Ovary (tissue), 9 donors: ENCODE results near the gene ADAMTS2. TPM values are rescaled to one million over a fixed set of nuclear protein-coding genes. Genes with fewer than 3 reads are reported as not detected.
A peak's percentile ranks its signal among the peaks of the same experiment; 100 is the strongest.

ENCODE experiments used
- DNase-seq, 5 donors: peaks; one replicate each; pipeline ENCODE4 v3.0.0-alpha.2; 2019 to 2020
- H3K27ac ChIP-seq, 2 donors: fragments of 200-600 bp; one replicate each; pipeline versions ENCODE4 v1.5.1 to v1.8.0; 2019 to 2022
- H3K27me3 ChIP-seq: fragments of 200-600 bp; one replicate; pipeline ENCODE4 v1.8.0; 2022
- H3K36me3 ChIP-seq: fragments of 200-600 bp; sonication (generic); one replicate; pipeline ENCODE4 v1.5.1; 2019
- H3K4me1 ChIP-seq: one replicate; pipeline ENCODE4 v1.8.1; 2013; ENCODE audit warnings: mild to moderate bottlenecking, moderate library complexity; ENCODE audit not compliant: insufficient read depth
- H3K4me3 ChIP-seq: fragments of 200-600 bp; sonication (generic); one replicate; pipeline ENCODE4 v1.5.1; 2017
- H3K9me3 ChIP-seq, 2 donors: fragments of 200-600 bp in 1 of 2; sonication (generic) in 1 of 2; one replicate each; pipeline versions ENCODE4 v1.5.1 to v1.8.1; 2013 to 2019; ENCODE audit warnings: mild to moderate bottlenecking in 1 of 2, moderate library complexity in 1 of 2
- CTCF ChIP-seq, 3 donors: fragments of 450-650 bp in 2 of 3; fragments of 200-600 bp in 1 of 3; IDR thresholded peaks; one replicate each; pipeline versions ENCODE4 v1.5.1 to v1.8.0; 2016 to 2022; ENCODE audit warnings: antibody characterized with exemption in 3 of 3, mild to moderate bottlenecking in 1 of 3
- EP300 ChIP-seq: sonication (generic); formaldehyde crosslinking; IDR thresholded peaks from one replicate; pipeline ENCODE4 v1.6.1; 2017; ENCODE audit warnings: antibody characterized with exemption
- POLR2A ChIP-seq: fragments of 450-650 bp; IDR thresholded peaks from one replicate; pipeline ENCODE4 v1.6.1; 2017; ENCODE audit warnings: antibody characterized with exemption, mild to moderate bottlenecking, moderate library complexity
- WGBS, 3 donors: extraction: QIAGEN DNeasy Blood & Tissue Kit in 1 of 3; methylation state at CpG; one replicate each; pipeline versions ENCODE4 v1.1.5 to v1.1.7; 2013 to 2017; 5-methylcytosine and 5-hydroxymethylcytosine counted together
- intact Hi-C, 4 donors: fragments of 100-400 bp; cut with DNase I; formaldehyde crosslinking; loops; one replicate each; pipeline versions ENCODE4 v1.11.0 to v1.15.1; 2022 to 2023
- polyA plus RNA-seq, 2 donors: library from polyadenylated mRNA; stranded (reverse); fragments of 200-250 nt in 1 of 2; fragments of 350-450 nt in 1 of 2; fragmentation: Illumina TruSeq in 1 of 2; extraction: RNeasy Lipid Tissue Mini Kit (QIAGEN cat#74804) in 1 of 2; gene quantifications; one replicate each; pipeline ENCODE4 v1.2.3, GENCODE V29; 2013 to 2014
- total RNA-seq, 7 donors: library from RNA; depleted of rRNA in 2 of 7; stranded (reverse); fragments of >200 nt in 2 of 7; fragmentation: NEBNext Ultra II Directional in 3 of 7; extraction: Animal tissue kit (Norgen Biotek cat#: 25700) in 3 of 7; gene quantifications; one replicate each; pipeline versions ENCODE4 v1.1.0 to v1.2.4, GENCODE V29; 2016 to 2023
- donor health status: DM: no; HTN: no; CAD: no; lungs with moderate emphysema.
- donor health status: DM: no; HTN: no; CAD: no.
- donor health status: Bipolar disorder and iron deficiency.
- donor health status: DM: yes; HTN: yes; CAD: no.
- donor health status: DM: no; HTN: no; CAD: no.
- donor health status: DM: yes; HTN: yes; CAD: no.

ADAMTS2 gene
- total and polyA plus RNA-seq, 9 donors, result 7.9 to 31.8 (median 11.5) TPM

- DNase-seq, result peak in 1 of 5 donors; percentile 12
- H3K36me3 ChIP-seq, result no peaks in the 10 kb centered on the region
- TF ChIP-seq CTCF (IDR thresholded peaks at IDR 0.05) (no peak), POLR2A (no peak), EP300 (no peak)
- no peaks in the 10 kb centered on the region for H3K9me3 ChIP-seq
- WGBS, 3 donors, result 85 to 88% (median 87%) methylated on average over 6 of the region's 6 CpGs
- H3K27me3 ChIP-seq, result no peaks in the 10 kb centered on the region
- no peak overlapping the region for H3K4me3 ChIP-seq
- intact Hi-C loops, result no loop called here
- peaks cover 11% of the 10 kb centered on the region for H3K4me1 ChIP-seq
- H3K27ac ChIP-seq, result no peak overlapping the region
These were observed 43.9 kb downstream of the ADAMTS2 start for GRCh38 chr5:179301376-179301775.

GRCh38 chr5:179300581-179301180 is 44.6 kb downstream of the ADAMTS2 start:
- no peak overlapping the region for H3K27ac ChIP-seq
- 9 to 20% (median 15%) methylated on average over 14 of the region's 14 CpGs for WGBS, 3 donors
- intact Hi-C loops, result no loop called here

GRCh38 chr5:179298181-179298993 is 46.9 kb downstream of the ADAMTS2 start:
- intact Hi-C loops, result no loop called here
- 93 to 94% (median 93%) methylated on average over 14 of the region's 14 CpGs for WGBS, 3 donors

More at GRCh38 chr5:179300581-179301180, 44.6 kb downstream of the ADAMTS2 start:
- Histone ChIP-seq H3K36me3 (no peaks in the 10 kb centered on the region), H3K27me3 (no peaks in the 10 kb centered on the region), H3K4me1 (peaks cover 11% of the 10 kb centered on the region), H3K4me3 (no peak overlapping the region), H3K9me3 (no peaks in the 10 kb centered on the region)
- TF ChIP-seq EP300 (no peak), CTCF (IDR thresholded peaks at IDR 0.05) (no peak), POLR2A (no peak)
- DNase-seq, result peak in 3 of 5 donors; percentile 39 to 60 (median 51)

More at GRCh38 chr5:179298181-179298993, 46.9 kb downstream of the ADAMTS2 start:
- H3K36me3 ChIP-seq, result no peaks in the 10 kb centered on the region
- no peak overlapping the region for H3K27ac ChIP-seq
- no peak overlapping the region for H3K4me3 ChIP-seq
- no peaks in the 10 kb centered on the region for H3K9me3 ChIP-seq
- DNase-seq, result peak in 2 of 5 donors; percentile 6 to 18
- H3K4me1 ChIP-seq, result peaks cover 11% of the 10 kb centered on the region
- TF ChIP-seq EP300, result no peak
- no peak for TF ChIP-seq POLR2A
- TF ChIP-seq CTCF (IDR thresholded peaks at IDR 0.05), result no peak
- H3K27me3 ChIP-seq, result no peaks in the 10 kb centered on the region
